ENCODE measurements around the gene FTH1. TPM values are rescaled to one million over a fixed set of nuclear protein-coding genes. Genes with fewer than 3 reads are reported as not detected.

The FTH1 gene
- total RNA-seq, 4 donors from 2014 or later, result 2,288 to 6,007 (median 4,694) TPM

DNA sequence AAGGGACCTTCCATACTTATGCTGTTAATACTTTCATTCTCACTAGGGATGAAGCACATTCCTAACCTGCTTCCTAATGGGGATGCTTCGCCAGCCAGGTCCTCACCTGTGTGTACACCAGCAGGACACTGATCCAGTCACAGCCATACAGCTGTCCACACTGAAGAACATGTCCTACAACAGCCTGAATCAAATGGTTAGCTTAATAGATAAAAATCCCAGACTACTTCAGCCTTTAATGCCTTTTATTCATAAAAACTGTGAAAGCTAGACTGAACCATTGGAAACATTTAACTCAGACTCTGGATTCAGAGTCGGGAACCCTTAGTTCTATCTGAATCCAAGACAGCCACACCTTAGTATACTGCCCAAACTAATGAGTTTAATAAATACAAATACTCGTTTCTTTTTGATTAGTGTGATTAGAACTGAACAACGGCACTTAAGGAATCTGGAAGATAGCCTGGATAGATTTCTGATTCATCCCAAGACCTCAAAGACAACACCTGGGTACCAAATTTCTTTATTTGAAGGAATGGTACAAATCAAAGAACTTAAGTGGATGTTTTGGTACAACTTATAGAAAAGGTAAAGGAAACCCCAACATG, 3.3 kb downstream of the FTH1 start:
- Histone ChIP-seq H3K36me3 (peaks cover 0 to 29% (median 14%) of the 10 kb centered on the region in 4 donors), H3K27me3 (no peaks in the 10 kb centered on the region), H3K4me3 (peak overlapping the region in 2 of 4 donors; percentile 93 to 95), H3K27ac (peak overlapping the region; percentile 99 to 100 (median 100)), H3K9me3 (no peaks in the 10 kb centered on the region), H3K4me1 (peaks cover 21 to 65% (median 40%) of the 10 kb centered on the region in 4 donors)
- in situ Hi-C loops (cut with MboI; ENCODE audit: low pct_ligation_motif_present in 1 of 4, low pct_unique_long_range_greater_than_20kb in 1 of 4, low sequenced_read_pairs in 3 of 4), result no loop called here
- TF ChIP-seq POLR2AphosphoS5 (IDR thresholded peaks at IDR 0.05), result peak in 1 of 3 donors; percentile 80
- TF ChIP-seq, protein P1, sequence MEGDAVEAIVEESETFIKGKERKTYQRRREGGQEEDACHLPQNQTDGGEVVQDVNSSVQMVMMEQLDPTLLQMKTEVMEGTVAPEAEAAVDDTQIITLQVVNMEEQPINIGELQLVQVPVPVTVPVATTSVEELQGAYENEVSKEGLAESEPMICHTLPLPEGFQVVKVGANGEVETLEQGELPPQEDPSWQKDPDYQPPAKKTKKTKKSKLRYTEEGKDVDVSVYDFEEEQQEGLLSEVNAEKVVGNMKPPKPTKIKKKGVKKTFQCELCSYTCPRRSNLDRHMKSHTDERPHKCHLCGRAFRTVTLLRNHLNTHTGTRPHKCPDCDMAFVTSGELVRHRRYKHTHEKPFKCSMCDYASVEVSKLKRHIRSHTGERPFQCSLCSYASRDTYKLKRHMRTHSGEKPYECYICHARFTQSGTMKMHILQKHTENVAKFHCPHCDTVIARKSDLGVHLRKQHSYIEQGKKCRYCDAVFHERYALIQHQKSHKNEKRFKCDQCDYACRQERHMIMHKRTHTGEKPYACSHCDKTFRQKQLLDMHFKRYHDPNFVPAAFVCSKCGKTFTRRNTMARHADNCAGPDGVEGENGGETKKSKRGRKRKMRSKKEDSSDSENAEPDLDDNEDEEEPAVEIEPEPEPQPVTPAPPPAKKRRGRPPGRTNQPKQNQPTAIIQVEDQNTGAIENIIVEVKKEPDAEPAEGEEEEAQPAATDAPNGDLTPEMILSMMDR (IDR thresholded peaks at IDR 0.05), result no peak
- no peak for DNase-seq
- WGBS, 2 donors (ENCODE audit: low coverage in 1 of 2), result 31 to 54% methylated on average over 3 to 4 of the region's 4 CpGs
- intact Hi-C loops (cut with DNase I; ENCODE audit: low total_unique reads), result no loop called here

DNA sequence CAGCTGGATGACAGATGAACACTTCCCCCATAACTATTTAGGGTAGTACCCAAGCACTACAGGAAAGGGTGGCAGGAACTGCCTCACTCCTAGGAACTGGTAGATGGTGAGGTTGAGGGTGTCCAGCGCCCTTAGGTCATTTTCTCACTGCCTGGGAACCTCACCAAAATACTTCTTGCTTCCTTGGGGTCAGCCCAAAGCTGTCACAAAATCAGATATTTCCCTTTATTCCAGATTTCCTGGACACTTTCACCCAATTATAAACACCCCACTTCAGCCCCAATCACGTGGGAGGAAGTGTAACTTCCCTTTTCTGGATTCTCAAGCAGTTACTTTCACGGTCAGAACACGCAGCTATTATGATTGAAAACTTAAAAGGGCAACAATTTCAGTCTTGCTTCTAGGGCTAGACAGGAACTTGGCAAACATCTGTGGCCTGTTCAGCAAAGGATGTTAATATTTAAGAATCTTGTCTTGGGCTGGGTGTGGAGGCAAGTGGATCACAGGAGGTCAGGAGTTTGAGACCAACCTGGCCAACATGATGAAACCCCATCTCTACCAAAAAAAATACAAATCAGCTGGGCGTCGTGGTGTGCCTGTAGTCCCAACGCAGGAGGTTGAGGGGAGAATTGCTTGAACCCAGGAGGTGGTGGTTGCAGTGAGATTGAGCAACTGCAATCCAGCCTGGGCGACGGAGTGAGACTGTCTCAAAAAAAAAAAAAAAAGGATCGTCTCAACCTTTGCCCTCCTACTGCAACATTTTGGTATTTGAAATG, 4.0 kb downstream of the FTH1 start:
- peak overlapping the region; percentile 99 to 100 (median 100) for H3K27ac ChIP-seq
- in situ Hi-C loops (cut with MboI; ENCODE audit: low pct_ligation_motif_present in 1 of 4, low pct_unique_long_range_greater_than_20kb in 1 of 4, low sequenced_read_pairs in 3 of 4) (no loop called here), intact Hi-C loops (cut with DNase I; ENCODE audit: low total_unique reads) (no loop called here)
- WGBS, 2 donors (ENCODE audit: low coverage in 1 of 2), result 20 to 40% methylated on average over 5 to 10 of the region's 10 CpGs
- H3K4me1 ChIP-seq, result peaks cover 15 to 58% (median 33%) of the 10 kb centered on the region in 4 donors
- no peaks in the 10 kb centered on the region for H3K9me3 ChIP-seq
- TF ChIP-seq POLR2A (IDR thresholded peaks at IDR 0.05) (peak; percentile 35), POLR2AphosphoS5 (IDR thresholded peaks at IDR 0.05) (peak in 2 of 3 donors; percentile 7 to 9), EP300 (IDR thresholded peaks at IDR 0.05; ENCODE audit: low read depth) (no peak)
- TF ChIP-seq, protein P1 (IDR thresholded peaks at IDR 0.05), result no peak
- H3K4me3 ChIP-seq, result peak overlapping the region in 1 of 4 donors; percentile 95
- DNase-seq, result peak; percentile 45
- H3K36me3 ChIP-seq, result peaks cover 0 to 29% (median 14%) of the 10 kb centered on the region in 4 donors
- H3K27me3 ChIP-seq, result no peaks in the 10 kb centered on the region

- Histone ChIP-seq H3K4me3 (no peak overlapping the region), H3K36me3 (peaks cover 0 to 29% (median 14%) of the 10 kb centered on the region in 4 donors), H3K27ac (peak overlapping the region; percentile 99 to 100 (median 100)), H3K9me3 (no peaks in the 10 kb centered on the region), H3K4me1 (peaks cover 15 to 54% (median 29%) of the 10 kb centered on the region in 4 donors), H3K27me3 (no peaks in the 10 kb centered on the region)
- 92% methylated on average over 3 of the region's 3 CpGs; no CpG with 5 or more reads in 1 of the 2 donors for whole genome bisulfite sequencing, 2 donors (ENCODE audit: low coverage in 1 of 2)
- DNase-seq, result peak; percentile 24
- in situ Hi-C loops (cut with MboI; ENCODE audit: low pct_ligation_motif_present in 1 of 4, low pct_unique_long_range_greater_than_20kb in 1 of 4, low sequenced_read_pairs in 3 of 4), result no loop called here
- TF ChIP-seq POLR2A (IDR thresholded peaks at IDR 0.05), result peak; percentile 46
- no peak for TF ChIP-seq EP300 (IDR thresholded peaks at IDR 0.05; ENCODE audit: low read depth)
- peak in 1 of 3 donors; percentile 72 for TF ChIP-seq POLR2AphosphoS5 (IDR thresholded peaks at IDR 0.05)
- intact Hi-C loops (cut with DNase I; ENCODE audit: low total_unique reads), result no loop called here
Observed at GRCh38 chr11:61963016-61963281, 4.5 kb downstream of the FTH1 start.

DNA sequence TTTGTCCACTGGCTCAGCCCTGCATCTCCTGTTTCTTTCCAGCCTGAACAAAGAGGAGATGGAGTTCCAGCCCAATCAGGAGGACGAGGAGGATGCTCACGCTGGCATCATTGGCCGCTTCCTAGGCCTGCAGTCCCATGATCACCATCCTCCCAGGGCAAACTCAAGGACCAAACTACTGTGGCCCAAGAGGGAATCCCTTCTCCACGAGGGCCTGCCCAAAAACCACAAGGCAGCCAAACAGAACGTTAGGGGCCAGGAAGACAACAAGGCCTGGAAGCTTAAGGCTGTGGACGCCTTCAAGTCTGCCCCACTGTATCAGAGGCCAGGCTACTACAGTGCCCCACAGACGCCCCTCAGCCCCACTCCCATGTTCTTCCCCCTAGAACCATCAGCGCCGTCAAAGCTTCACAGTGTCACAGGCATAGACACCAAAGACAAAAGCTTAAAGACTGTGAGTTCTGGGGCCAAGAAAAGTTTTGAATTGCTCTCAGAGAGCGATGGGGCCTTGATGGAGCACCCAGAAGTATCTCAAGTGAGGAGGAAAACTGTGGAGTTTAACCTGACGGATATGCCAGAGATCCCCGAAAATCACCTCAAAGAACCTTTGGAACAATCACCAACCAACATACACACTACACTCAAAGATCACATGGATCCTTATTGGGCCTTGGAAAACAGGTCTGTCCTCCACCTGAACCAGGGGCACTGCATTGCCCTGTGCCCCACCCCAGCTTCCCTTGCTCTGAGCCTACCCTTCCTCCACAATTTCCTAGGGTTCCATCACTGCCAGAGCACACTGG, 5.0 kb downstream of the FTH1 start:
- 87% methylated on average over 12 of the region's 12 CpGs; no CpG with 5 or more reads in 1 of the 2 donors for WGBS, 2 donors (ENCODE audit: low coverage in 1 of 2)
- intact Hi-C loops (cut with DNase I; ENCODE audit: low total_unique reads) (no loop called here), in situ Hi-C loops (cut with MboI; ENCODE audit: low pct_ligation_motif_present in 1 of 4, low pct_unique_long_range_greater_than_20kb in 1 of 4, low sequenced_read_pairs in 3 of 4) (no loop called here)
- Histone ChIP-seq H3K36me3 (peaks cover 0 to 29% (median 14%) of the 10 kb centered on the region in 4 donors), H3K27ac (peak overlapping the region; percentile 99 to 100 (median 100)), H3K4me1 (peaks cover 15 to 54% (median 29%) of the 10 kb centered on the region in 4 donors), H3K27me3 (no peaks in the 10 kb centered on the region), H3K9me3 (no peaks in the 10 kb centered on the region), H3K4me3 (no peak overlapping the region)
- DNase-seq, result no peak
- no peak for TF ChIP-seq POLR2A (IDR thresholded peaks at IDR 0.05)
- no peak for TF ChIP-seq EP300 (IDR thresholded peaks at IDR 0.05; ENCODE audit: low read depth)
- TF ChIP-seq POLR2AphosphoS5 (IDR thresholded peaks at IDR 0.05), result peak in 1 of 3 donors; percentile 22
- TF ChIP-seq, protein P1 (IDR thresholded peaks at IDR 0.05), result no peak

All from transverse colon (tissue), 4 donors.